Smooth muscle cell (in vitro differentiated cells): ENCODE measurements around the gene DHDDS. TPM values are rescaled to one million over a fixed set of nuclear protein-coding genes. Genes with fewer than 3 reads are reported as not detected.

ENCODE experiments used
- DNase-seq: peaks from one replicate; lab custom pipeline; 2025; ENCODE audit not compliant: unreplicated experiment; lab: John Stamatoyannopoulos, UW
- H2AFZ ChIP-seq: fragments of 200-600 bp; sonication (generic); 2 replicates; pipeline ENCODE4 v1.6.0; 2016; ENCODE audit warnings: antibody characterized with exemption, low read depth, mild to moderate bottlenecking
- H3F3A ChIP-seq: fragments of 200-600 bp; sonication (generic); 2 replicates; pipeline ENCODE4 v1.6.0; 2017; ENCODE audit warnings: antibody characterized with exemption, low read depth
- H3K27ac ChIP-seq: fragments of 200-600 bp; sonication (generic); 2 replicates; pipeline ENCODE4 v1.5.1; 2016; ENCODE audit warnings: low read depth, mild to moderate bottlenecking
- H3K27me3 ChIP-seq: fragments of 200-600 bp; sonication (generic); 2 replicates; pipeline ENCODE4 v1.6.1; 2016; ENCODE audit warnings: low read depth, mild to moderate bottlenecking
- H3K36me3 ChIP-seq: fragments of 200-600 bp; sonication (generic); 2 replicates; pipeline ENCODE4 v1.5.1; 2016; ENCODE audit warnings: low read depth
- H3K4me1 ChIP-seq: fragments of 200-600 bp; sonication (generic); 2 replicates; pipeline ENCODE4 v1.5.1; 2016; ENCODE audit warnings: low read depth
- H3K4me2 ChIP-seq: fragments of 200-600 bp; sonication (generic); 2 replicates; pipeline ENCODE4 v1.6.0; 2016; ENCODE audit warnings: mild to moderate bottlenecking
- H3K4me3 ChIP-seq: fragments of 200-600 bp; sonication (generic); 2 replicates; pipeline ENCODE4 v1.5.1; 2016; ENCODE audit warnings: mild to moderate bottlenecking
- H3K79me2 ChIP-seq: fragments of 200-600 bp; sonication (generic); 2 replicates; pipeline ENCODE4 v1.6.0; 2016; ENCODE audit warnings: low read depth, mild to moderate bottlenecking
- H3K9ac ChIP-seq: fragments of 200-600 bp; sonication (generic); 2 replicates; pipeline ENCODE4 v1.6.0; 2016; ENCODE audit warnings: low read depth
- H3K9me3 ChIP-seq: fragments of 200-600 bp; sonication (generic); replicated peaks from 2 replicates; pipeline ENCODE4 v1.5.1; 2016; ENCODE audit warnings: low read depth
- H4K20me1 ChIP-seq: fragments of 200-600 bp; sonication (generic); 2 replicates; pipeline ENCODE4 v1.6.0; 2016; ENCODE audit warnings: low read depth
- WGBS: methylation state at CpG from one replicate; pipeline ENCODE4 v1.1.7; 2016; ENCODE audit warnings: low lambda C conversion rate; 5-methylcytosine and 5-hydroxymethylcytosine counted together
- polyA plus RNA-seq: library from polyadenylated mRNA; unstranded; fragments of >200 nt; fragmentation: Nextera tagmentation; extraction: Ambion mirVana; gene quantifications from 2 replicates; pipeline ENCODE4 v1.2.1, GENCODE V29; 2016
- total RNA-seq: library from RNA; depleted of rRNA; stranded (reverse); fragments of >200 nt; gene quantifications from 2 replicates; pipeline ENCODE4 v1.2.3, GENCODE V29; 2014
- TF ChIP-seq, protein P1 (sequence below): fragments of 200-600 bp; sonication (generic); IDR thresholded peaks from 2 replicates; pipeline ENCODE4 v1.5.1; 2017; ENCODE audit warnings: borderline replicate concordance, mild to moderate bottlenecking, antibody characterized with exemption; ENCODE audit not compliant: insufficient read depth, poor library complexity, severe bottlenecking

Gene DHDDS
- total and polyA plus RNA-seq, 2 experiments from 2014 or later = 37.5 to 41.5 TPM

- H3K4me3 ChIP-seq = no peak overlapping the region
- H3K36me3 ChIP-seq = peaks cover 6% of the 10 kb centered on the region
- H3K9ac ChIP-seq = no peak overlapping the region
- WGBS = 98% methylated on average over 4 of the region's 4 CpGs
- no peaks in the 10 kb centered on the region for H3K9me3 ChIP-seq
- H3K4me2 ChIP-seq = no peak overlapping the region
- no peaks in the 10 kb centered on the region for H3K27me3 ChIP-seq
- no peak for DNase-seq
- H3F3A ChIP-seq = peaks cover 16% of the 10 kb centered on the region
- peaks cover 15% of the 10 kb centered on the region for H3K79me2 ChIP-seq
- H4K20me1 ChIP-seq = peaks cover 29% of the 10 kb centered on the region
- H3K4me1 ChIP-seq = peaks cover 11% of the 10 kb centered on the region
- TF ChIP-seq, protein P1, sequence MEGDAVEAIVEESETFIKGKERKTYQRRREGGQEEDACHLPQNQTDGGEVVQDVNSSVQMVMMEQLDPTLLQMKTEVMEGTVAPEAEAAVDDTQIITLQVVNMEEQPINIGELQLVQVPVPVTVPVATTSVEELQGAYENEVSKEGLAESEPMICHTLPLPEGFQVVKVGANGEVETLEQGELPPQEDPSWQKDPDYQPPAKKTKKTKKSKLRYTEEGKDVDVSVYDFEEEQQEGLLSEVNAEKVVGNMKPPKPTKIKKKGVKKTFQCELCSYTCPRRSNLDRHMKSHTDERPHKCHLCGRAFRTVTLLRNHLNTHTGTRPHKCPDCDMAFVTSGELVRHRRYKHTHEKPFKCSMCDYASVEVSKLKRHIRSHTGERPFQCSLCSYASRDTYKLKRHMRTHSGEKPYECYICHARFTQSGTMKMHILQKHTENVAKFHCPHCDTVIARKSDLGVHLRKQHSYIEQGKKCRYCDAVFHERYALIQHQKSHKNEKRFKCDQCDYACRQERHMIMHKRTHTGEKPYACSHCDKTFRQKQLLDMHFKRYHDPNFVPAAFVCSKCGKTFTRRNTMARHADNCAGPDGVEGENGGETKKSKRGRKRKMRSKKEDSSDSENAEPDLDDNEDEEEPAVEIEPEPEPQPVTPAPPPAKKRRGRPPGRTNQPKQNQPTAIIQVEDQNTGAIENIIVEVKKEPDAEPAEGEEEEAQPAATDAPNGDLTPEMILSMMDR = no peak
- H3K27ac ChIP-seq = no peak overlapping the region
- no peak overlapping the region for H2AFZ ChIP-seq
Observed at GRCh38 chr1:26476958-26477357, 44.8 kb downstream of the DHDDS start.

- Histone ChIP-seq H3K4me3 (no peak overlapping the region), H3K27ac (no peak overlapping the region), H3K4me2 (no peak overlapping the region), H3F3A (peaks cover 16% of the 10 kb centered on the region), H2AFZ (no peak overlapping the region), H3K36me3 (peaks cover 6% of the 10 kb centered on the region), H3K9me3 (no peaks in the 10 kb centered on the region), H3K9ac (no peak overlapping the region), H3K4me1 (peaks cover 11% of the 10 kb centered on the region), H4K20me1 (peaks cover 28% of the 10 kb centered on the region), H3K27me3 (no peaks in the 10 kb centered on the region), H3K79me2 (peaks cover 15% of the 10 kb centered on the region)
- no peak for DNase-seq
- TF ChIP-seq, protein P1 = no peak
- WGBS = 87% methylated on average over 8 of the region's 8 CpGs
Observed at GRCh38 chr1:26477446-26478152, 45.5 kb downstream of the DHDDS start.

GRCh38 chr1:26478159-26478558 lies 46.0 kb downstream of the DHDDS start:
- WGBS = 95% methylated on average over 3 of the region's 3 CpGs
- no peak overlapping the region for H3K4me3 ChIP-seq
- DNase-seq = no peak
- H3K4me2 ChIP-seq = no peak overlapping the region
- H3K9me3 ChIP-seq = no peaks in the 10 kb centered on the region
- TF ChIP-seq, protein P1 = no peak
- H2AFZ ChIP-seq = no peak overlapping the region
- no peak overlapping the region for H3K9ac ChIP-seq
- peaks cover 14% of the 10 kb centered on the region for H3K79me2 ChIP-seq
- no peak overlapping the region for H3K27ac ChIP-seq
- H3K27me3 ChIP-seq = no peaks in the 10 kb centered on the region
- peaks cover 16% of the 10 kb centered on the region for H3F3A ChIP-seq
- peaks cover 11% of the 10 kb centered on the region for H3K4me1 ChIP-seq
- H4K20me1 ChIP-seq = peaks cover 26% of the 10 kb centered on the region
- peaks cover 6% of the 10 kb centered on the region for H3K36me3 ChIP-seq

DNA sequence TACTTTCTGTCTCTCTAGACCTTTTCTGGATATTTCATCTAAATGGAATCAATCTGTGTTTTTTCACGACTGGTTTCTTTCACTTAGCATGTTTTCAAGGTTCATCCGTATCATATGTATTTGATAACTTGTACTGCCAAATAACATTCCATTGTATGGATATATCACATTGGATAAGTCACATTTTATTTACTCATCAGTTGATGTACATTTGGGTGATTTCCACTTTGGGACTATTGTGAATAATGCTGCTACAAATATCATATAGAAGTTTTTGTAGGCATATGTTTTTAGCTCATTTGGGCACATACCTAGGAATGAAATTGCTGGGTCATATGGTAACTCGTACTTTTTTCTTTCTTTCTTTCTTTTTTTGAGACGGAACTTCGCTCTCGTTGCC lies 46.9 kb downstream of the DHDDS start:
- H3K79me2 ChIP-seq = peaks cover 5% of the 10 kb centered on the region
- no peak overlapping the region for H2AFZ ChIP-seq
- H3K9ac ChIP-seq = no peak overlapping the region
- H3F3A ChIP-seq = peaks cover 16% of the 10 kb centered on the region
- WGBS = 95% methylated on average over 6 of the region's 6 CpGs
- no peak overlapping the region for H3K4me3 ChIP-seq
- H3K4me2 ChIP-seq = no peak overlapping the region
- H3K9me3 ChIP-seq = no peaks in the 10 kb centered on the region
- H3K36me3 ChIP-seq = peaks cover 6% of the 10 kb centered on the region
- no peak overlapping the region for H3K27ac ChIP-seq
- H3K4me1 ChIP-seq = peaks cover 4% of the 10 kb centered on the region
- H3K27me3 ChIP-seq = no peaks in the 10 kb centered on the region
- DNase-seq = no peak
- H4K20me1 ChIP-seq = peaks cover 18% of the 10 kb centered on the region
- TF ChIP-seq, protein P1 = no peak
